HL-60 (cell line): ENCODE results near the gene PPM1A.

Experiments
- DNase-seq, 2 experiments: peaks; one replicate each; pipeline ENCODE4 v3.0.0-alpha.2; 2010 to 2020; ENCODE audit warnings: low read depth in 1 of 2, low spot score in 1 of 2
- H3K27ac ChIP-seq: fragments of 250-450 bp; sonication (Bioruptor Pico); replicated peaks from 2 replicates; pipeline ENCODE4 v1.5.1; 2020; ENCODE audit warnings: mild to moderate bottlenecking, moderate library complexity
- H3K27me3 ChIP-seq: fragments of 250-450 bp; sonication (Bioruptor Pico); 2 replicates; pipeline ENCODE4 v1.5.1; 2021; ENCODE audit warnings: mild to moderate bottlenecking, moderate library complexity; ENCODE audit not compliant: insufficient read depth, poor library complexity, severe bottlenecking
- H3K4me3 ChIP-seq: replicated peaks from 2 replicates; pipeline ENCODE4 v1.5.1; 2011; ENCODE audit warnings: mild to moderate bottlenecking, control low read depth, low read length; ENCODE audit not compliant: insufficient read depth
- CTCF ChIP-seq: IDR thresholded peaks from one replicate; pipeline ENCODE4 v1.5.1; 2011; ENCODE audit warnings: low read length, control low read depth, inconsistent platforms; ENCODE audit not compliant: insufficient read depth
- GABPA ChIP-seq: IDR thresholded peaks from 2 replicates; pipeline ENCODE4 v1.6.1; 2012; ENCODE audit warnings: low read depth
- POLR2AphosphoS5 ChIP-seq: IDR thresholded peaks from 2 replicates; pipeline ENCODE4 v1.6.1; 2012; ENCODE audit warnings: low read depth
- REST ChIP-seq: IDR thresholded peaks from 2 replicates; pipeline ENCODE4 v1.6.1; 2012; ENCODE audit warnings: low read depth; ENCODE audit not compliant: insufficient replicate concordance
- SPI1 ChIP-seq: IDR thresholded peaks from 2 replicates; pipeline ENCODE4 v1.6.1; 2012; ENCODE audit warnings: low read depth, mild to moderate bottlenecking, borderline replicate concordance

The PPM1A gene

GRCh38 chr14:60294411-60295069 lies 45.5 kb downstream of the PPM1A start:
- no peak overlapping the region for H3K4me3 ChIP-seq
- H3K27me3 ChIP-seq = no peaks in the 10 kb centered on the region
- no peak for TF ChIP-seq POLR2AphosphoS5
- TF ChIP-seq REST = no peak
- TF ChIP-seq SPI1 = no peak
- no peak for TF ChIP-seq CTCF
- TF ChIP-seq GABPA = no peak
- H3K27ac ChIP-seq = no peak overlapping the region
- DNase-seq = no peak

- TF ChIP-seq POLR2AphosphoS5 (no peak), SPI1 (no peak), GABPA (no peak), CTCF (no peak), REST (no peak)
- H3K27ac ChIP-seq = no peak overlapping the region
- DNase-seq = no peak
- H3K4me3 ChIP-seq = no peak overlapping the region
- H3K27me3 ChIP-seq = no peaks in the 10 kb centered on the region
Observed at GRCh38 chr14:60300019-60300418, 51.0 kb downstream of the PPM1A start.

GRCh38 chr14:60301685-60302084 lies 52.7 kb downstream of the PPM1A start:
- TF ChIP-seq POLR2AphosphoS5 = no peak
- TF ChIP-seq SPI1 = no peak
- TF ChIP-seq REST = no peak
- TF ChIP-seq GABPA = no peak
- no peak for TF ChIP-seq CTCF
- H3K27me3 ChIP-seq = no peaks in the 10 kb centered on the region
- DNase-seq = no peak

More at GRCh38 chr14:60301685-60302084, 52.7 kb downstream of the PPM1A start:
- Histone ChIP-seq H3K27ac (no peak overlapping the region), H3K4me3 (no peak overlapping the region)
